DND-41 (cell line): ENCODE data around the gene MANSC4.

ENCODE experiments used
- ATAC-seq: fragments of 200-7000 bp; cut with Tn5 transposase; 3 replicates; pipeline ENCODE4 v1.9.1; 2021; ENCODE audit warnings: low read depth; ENCODE audit not compliant: insufficient read depth
- DNase-seq: peaks from one replicate; pipeline ENCODE4 v3.0.0-alpha.2; 2020
- H2AFZ ChIP-seq: 2 replicates; pipeline ENCODE4 v1.6.0; 2012; ENCODE audit warnings: low read depth, low read length
- H3K27ac ChIP-seq: 2 replicates; pipeline ENCODE4 v1.5.1; 2012; ENCODE audit warnings: low read length, inconsistent platforms
- H3K27me3 ChIP-seq: fragments of 200-600 bp; sonication (generic); 2 replicates; pipeline ENCODE4 v1.6.0; 2012; ENCODE audit warnings: low read length, mild to moderate bottlenecking, inconsistent platforms; ENCODE audit not compliant: insufficient read depth, poor library complexity
- H3K36me3 ChIP-seq: 2 replicates; pipeline ENCODE4 v1.5.1; 2012; ENCODE audit warnings: low read length, inconsistent platforms; ENCODE audit not compliant: insufficient read depth
- H3K4me1 ChIP-seq: 2 replicates; pipeline ENCODE4 v1.5.1; 2012; ENCODE audit warnings: mild to moderate bottlenecking, low read length; ENCODE audit not compliant: insufficient read depth
- H3K4me2 ChIP-seq: 2 replicates; pipeline ENCODE4 v1.6.0; 2012; ENCODE audit warnings: mild to moderate bottlenecking, moderate library complexity, low read length, inconsistent platforms; ENCODE audit not compliant: insufficient read depth
- H3K4me3 ChIP-seq, 2 experiments: fragments of 200-600 bp in 1 of 2; shearing (Covaris generic) in 1 of 2; 2 replicates each; pipeline ENCODE4 v1.5.1; 2012 to 2016; ENCODE audit warnings: inconsistent platforms in 2 of 2, low read length in 2 of 2, mild to moderate bottlenecking in 2 of 2, low read depth in 1 of 2, moderate library complexity in 1 of 2
- H3K79me2 ChIP-seq: 2 replicates; pipeline ENCODE4 v1.6.0; 2012; ENCODE audit warnings: low read length, inconsistent platforms; ENCODE audit not compliant: insufficient read depth
- H3K9ac ChIP-seq: 2 replicates; pipeline ENCODE4 v1.6.0; 2012; ENCODE audit warnings: low read depth, mild to moderate bottlenecking, inconsistent platforms, low read length, moderate library complexity
- H3K9me3 ChIP-seq: 2 replicates; pipeline ENCODE4 v1.5.1; 2012; ENCODE audit warnings: low read length, moderate library complexity, mild to moderate bottlenecking, inconsistent platforms; ENCODE audit not compliant: insufficient read depth, severe bottlenecking
- H4K20me1 ChIP-seq: 2 replicates; pipeline ENCODE4 v1.6.0; 2012; ENCODE audit warnings: low read length; ENCODE audit not compliant: insufficient read depth
- EZH2 ChIP-seq: IDR thresholded peaks from 3 replicates; pipeline ENCODE4 v1.6.1; 2012; ENCODE audit warnings: borderline replicate concordance, low read depth, mild to moderate bottlenecking, moderate library complexity, low read length, inconsistent platforms; ENCODE audit not compliant: severe bottlenecking
- TF ChIP-seq, protein P1 (sequence below): IDR thresholded peaks from 2 replicates; pipeline ENCODE4 v1.5.1; 2012; ENCODE audit warnings: borderline replicate concordance, low read length, moderate library complexity, mild to moderate bottlenecking; ENCODE audit not compliant: poor library complexity, severe bottlenecking; ENCODE audit errors: extremely low read depth

MANSC4 gene

DNA sequence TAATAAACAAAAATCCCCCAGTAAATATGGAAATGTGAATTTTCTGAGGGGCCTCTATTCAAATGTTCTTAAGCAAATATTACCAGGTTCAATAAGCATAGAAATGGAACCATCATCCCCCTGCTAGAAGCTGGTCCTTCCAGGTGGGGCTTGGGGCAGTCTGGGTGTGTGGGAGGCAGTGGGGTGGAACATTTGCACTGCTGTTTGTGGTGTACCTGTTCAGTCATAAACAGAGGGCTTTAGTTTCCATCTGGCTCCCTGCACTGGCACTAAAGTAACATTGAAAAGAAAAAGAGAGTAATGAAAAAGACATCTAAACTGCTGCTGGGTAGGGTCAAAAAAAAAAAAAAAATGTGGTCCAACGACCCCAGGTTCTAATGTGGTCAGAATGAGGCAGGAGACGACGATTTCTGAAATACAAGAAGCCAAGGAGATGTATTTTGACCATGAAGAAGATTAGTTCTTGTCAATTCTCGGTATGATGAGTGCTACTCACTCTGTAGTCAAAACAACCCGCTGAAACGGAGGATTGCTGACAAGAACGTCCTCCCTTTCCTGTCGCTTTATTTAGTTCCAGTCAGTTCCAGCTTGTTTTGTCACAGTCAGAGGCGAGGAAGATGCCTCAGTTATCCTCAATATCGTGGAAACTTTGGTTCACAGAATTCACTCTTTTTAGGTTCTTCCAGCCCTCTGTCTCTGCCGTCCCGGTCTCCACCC lies 44.2 kb upstream of the MANSC4 start:
- no peaks in the 10 kb centered on the region for H3K79me2 ChIP-seq
- no peak overlapping the region for H3K9ac ChIP-seq
- H3K4me2 ChIP-seq = no peak overlapping the region
- ATAC-seq = no peak
- H3K36me3 ChIP-seq = no peaks in the 10 kb centered on the region
- H4K20me1 ChIP-seq = no peaks in the 10 kb centered on the region
- no peaks in the 10 kb centered on the region for H3K4me1 ChIP-seq
- H3K9me3 ChIP-seq = no peaks in the 10 kb centered on the region
- no peak overlapping the region for H3K27ac ChIP-seq
- H2AFZ ChIP-seq = no peak overlapping the region
- no peak for DNase-seq
- H3K27me3 ChIP-seq = no peaks in the 10 kb centered on the region
- H3K4me3 ChIP-seq = no peak overlapping the region
- TF ChIP-seq, protein P1, sequence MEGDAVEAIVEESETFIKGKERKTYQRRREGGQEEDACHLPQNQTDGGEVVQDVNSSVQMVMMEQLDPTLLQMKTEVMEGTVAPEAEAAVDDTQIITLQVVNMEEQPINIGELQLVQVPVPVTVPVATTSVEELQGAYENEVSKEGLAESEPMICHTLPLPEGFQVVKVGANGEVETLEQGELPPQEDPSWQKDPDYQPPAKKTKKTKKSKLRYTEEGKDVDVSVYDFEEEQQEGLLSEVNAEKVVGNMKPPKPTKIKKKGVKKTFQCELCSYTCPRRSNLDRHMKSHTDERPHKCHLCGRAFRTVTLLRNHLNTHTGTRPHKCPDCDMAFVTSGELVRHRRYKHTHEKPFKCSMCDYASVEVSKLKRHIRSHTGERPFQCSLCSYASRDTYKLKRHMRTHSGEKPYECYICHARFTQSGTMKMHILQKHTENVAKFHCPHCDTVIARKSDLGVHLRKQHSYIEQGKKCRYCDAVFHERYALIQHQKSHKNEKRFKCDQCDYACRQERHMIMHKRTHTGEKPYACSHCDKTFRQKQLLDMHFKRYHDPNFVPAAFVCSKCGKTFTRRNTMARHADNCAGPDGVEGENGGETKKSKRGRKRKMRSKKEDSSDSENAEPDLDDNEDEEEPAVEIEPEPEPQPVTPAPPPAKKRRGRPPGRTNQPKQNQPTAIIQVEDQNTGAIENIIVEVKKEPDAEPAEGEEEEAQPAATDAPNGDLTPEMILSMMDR = no peak
- TF ChIP-seq EZH2 = no peak

DNA sequence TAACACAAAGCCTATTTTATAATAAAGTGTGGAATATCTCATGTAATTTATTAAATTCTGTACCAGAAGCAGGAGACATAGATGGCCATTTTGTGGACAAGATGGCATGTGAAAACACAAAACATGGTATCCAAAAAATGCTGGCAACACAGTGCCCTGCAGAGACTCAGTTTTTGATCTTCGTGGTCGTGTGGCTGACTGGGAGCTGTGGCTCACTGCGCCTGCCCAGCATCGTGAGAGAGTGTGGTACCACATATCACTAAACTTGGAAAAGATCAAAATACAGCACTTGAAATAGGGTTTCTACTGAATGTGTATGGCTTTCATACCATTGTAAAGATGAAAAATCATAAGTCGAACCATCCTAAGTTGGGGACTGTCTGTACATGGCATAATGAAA lies 43.0 kb upstream of the MANSC4 start:
- Histone ChIP-seq H3K79me2 (no peaks in the 10 kb centered on the region), H3K4me2 (no peak overlapping the region), H3K4me1 (no peaks in the 10 kb centered on the region), H3K9ac (no peak overlapping the region), H2AFZ (no peak overlapping the region), H3K27me3 (no peaks in the 10 kb centered on the region), H4K20me1 (no peaks in the 10 kb centered on the region), H3K36me3 (no peaks in the 10 kb centered on the region), H3K9me3 (no peaks in the 10 kb centered on the region), H3K27ac (no peak overlapping the region), H3K4me3 (no peak overlapping the region)
- ATAC-seq (peak; percentile 65; the same call in 2 of the 3 replicates), DNase-seq (no peak)
- TF ChIP-seq, protein P1 = no peak
- TF ChIP-seq EZH2 = no peak

DNA sequence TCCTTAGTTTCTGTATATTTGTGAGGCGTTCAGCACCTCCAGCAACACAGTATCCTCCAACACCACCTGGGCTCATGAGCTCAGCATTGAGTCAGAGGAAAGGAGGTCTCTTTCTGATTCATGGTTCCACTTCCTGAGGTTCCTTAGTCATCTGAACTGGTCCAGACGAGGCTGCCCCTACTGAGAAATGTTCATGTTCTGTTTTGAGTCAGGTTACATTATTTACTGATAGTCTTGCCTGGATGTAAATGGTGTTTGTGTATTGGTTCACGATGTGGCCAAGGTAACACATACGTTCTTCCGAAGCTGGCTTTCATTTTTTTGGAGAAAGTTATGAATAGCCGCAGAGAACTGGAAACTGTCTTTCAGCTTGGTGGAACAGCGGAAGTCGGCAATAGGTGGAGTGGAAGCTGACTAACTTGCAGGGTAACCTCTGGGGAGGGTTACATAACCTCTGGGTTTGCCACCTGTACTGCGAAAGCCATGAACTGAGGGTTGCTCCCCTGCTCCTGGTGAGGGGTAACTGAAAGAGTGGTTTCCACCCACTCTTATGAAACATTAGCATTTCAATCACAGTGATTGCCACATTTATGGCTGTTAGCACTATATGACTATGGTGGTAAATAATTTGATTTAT lies 42.2 kb upstream of the MANSC4 start:
- H3K27ac ChIP-seq = no peak overlapping the region

More for the DNA sequence above, 42.2 kb upstream of the MANSC4 start:
- no peaks in the 10 kb centered on the region for H3K79me2 ChIP-seq
- ATAC-seq = 0 out of 3 replicates have a peak, but pooled peaks have one; percentile 27
- H3K4me3 ChIP-seq = no peak overlapping the region
- TF ChIP-seq, protein P1 = no peak
- TF ChIP-seq EZH2 = no peak
- no peak overlapping the region for H3K4me2 ChIP-seq
- no peak overlapping the region for H3K9ac ChIP-seq
- H2AFZ ChIP-seq = no peak overlapping the region
- H3K4me1 ChIP-seq = no peaks in the 10 kb centered on the region
- no peaks in the 10 kb centered on the region for H4K20me1 ChIP-seq
- DNase-seq = no peak
- H3K36me3 ChIP-seq = no peaks in the 10 kb centered on the region
- H3K27me3 ChIP-seq = no peaks in the 10 kb centered on the region
- no peaks in the 10 kb centered on the region for H3K9me3 ChIP-seq
